ENCODE measurements around the gene APPL2. TPM values are rescaled to one million over a fixed set of nuclear protein-coding genes. Genes with fewer than 3 reads are reported as not detected.

The APPL2 gene, protein sequence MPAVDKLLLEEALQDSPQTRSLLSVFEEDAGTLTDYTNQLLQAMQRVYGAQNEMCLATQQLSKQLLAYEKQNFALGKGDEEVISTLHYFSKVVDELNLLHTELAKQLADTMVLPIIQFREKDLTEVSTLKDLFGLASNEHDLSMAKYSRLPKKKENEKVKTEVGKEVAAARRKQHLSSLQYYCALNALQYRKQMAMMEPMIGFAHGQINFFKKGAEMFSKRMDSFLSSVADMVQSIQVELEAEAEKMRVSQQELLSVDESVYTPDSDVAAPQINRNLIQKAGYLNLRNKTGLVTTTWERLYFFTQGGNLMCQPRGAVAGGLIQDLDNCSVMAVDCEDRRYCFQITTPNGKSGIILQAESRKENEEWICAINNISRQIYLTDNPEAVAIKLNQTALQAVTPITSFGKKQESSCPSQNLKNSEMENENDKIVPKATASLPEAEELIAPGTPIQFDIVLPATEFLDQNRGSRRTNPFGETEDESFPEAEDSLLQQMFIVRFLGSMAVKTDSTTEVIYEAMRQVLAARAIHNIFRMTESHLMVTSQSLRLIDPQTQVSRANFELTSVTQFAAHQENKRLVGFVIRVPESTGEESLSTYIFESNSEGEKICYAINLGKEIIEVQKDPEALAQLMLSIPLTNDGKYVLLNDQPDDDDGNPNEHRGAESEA
- 10 to 100 TPM; 66.4 to 98.5 (median 88.4) TPM for polyA plus RNA-seq (ENCODE audit: insufficient read length in 4 of 4)

DNA sequence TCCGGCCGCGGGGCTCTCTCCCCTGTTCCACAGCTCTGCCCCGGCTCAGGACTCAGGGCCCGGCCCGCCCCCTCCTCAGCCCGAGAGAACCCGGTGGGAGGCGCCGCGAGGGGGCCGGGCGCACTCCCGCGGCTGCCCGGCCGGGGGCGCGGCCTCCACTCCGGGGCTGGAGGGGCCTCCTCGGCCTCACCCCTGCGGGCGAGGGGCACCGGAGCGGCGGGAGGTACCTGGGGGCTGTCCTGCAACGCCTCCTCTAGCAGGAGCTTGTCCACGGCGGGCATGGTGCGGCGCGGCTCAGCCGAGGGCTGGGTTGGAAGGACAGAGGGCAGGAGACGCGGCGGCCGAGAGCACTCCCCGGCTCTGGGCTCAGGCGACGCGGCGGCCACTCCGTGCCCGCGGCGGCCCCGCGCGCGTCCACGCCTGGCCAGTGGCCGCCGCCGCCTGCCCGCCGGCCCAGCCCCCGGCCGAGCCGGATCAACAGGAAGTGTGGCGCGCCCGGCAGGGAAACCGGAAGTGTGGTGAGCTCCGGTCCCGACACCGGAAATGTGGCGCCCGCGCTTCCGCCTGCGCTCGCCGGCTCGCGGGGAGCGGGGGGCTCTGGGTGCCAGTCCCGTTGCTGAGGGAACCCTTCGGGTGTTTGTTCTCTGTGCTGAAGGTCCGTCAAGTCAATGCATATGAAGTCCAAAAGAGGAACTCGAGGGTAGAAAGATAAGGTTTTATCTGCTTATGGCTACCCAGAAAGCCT lies at the start of gene APPL2:
TSS of gene APPL2 (minus strand) at position 443 of the 745 bp plus-strand sequence. CDS start at position 281, 162 bp downstream.
- peak; percentile 67 to 85 (median 80) for DNase-seq (ENCODE audit: low read depth in 4 of 4, low spot score in 3 of 4)

DNA sequence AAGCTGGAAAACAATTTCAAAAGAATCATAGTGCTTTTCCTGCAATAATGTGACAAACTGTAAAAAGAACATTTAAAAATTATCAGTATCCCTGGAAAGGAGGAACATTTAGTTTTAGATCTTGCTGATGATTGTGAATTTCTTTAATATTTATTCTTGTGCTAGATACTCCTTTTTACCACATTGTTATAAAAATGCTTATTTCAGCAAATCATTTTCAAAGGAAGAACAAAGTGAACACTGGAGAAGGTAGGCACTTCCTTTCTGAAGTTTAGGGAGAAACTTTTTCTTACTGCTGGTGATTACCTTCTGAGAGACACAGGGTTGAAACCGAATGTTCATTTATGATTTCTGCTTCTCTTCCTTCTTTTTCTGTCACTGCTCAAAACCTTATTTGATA lies 49.4 kb upstream of the APPL2 start:
- DNase-seq (ENCODE audit: low read depth in 4 of 4, low spot score in 3 of 4): no peak

DNA sequence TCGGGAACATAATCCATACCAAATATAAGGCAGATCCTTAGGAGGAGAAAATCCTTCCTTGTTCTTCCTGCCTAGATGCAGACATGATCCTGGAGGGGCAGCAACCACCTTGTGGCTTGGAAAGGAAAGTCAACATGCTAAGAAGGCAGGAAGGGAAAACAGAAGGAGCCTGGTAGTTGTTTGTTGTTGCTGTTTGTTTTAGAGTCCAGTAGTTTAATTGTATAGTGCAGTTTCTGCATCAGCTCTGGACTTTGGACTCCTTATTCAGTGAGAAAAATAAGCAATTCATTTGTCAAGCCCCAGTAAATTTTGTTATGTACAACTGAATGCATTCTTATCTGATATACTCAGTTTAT lies 45.7 kb upstream of the APPL2 start:
- DNase-seq (ENCODE audit: low read depth in 4 of 4, low spot score in 3 of 4): no peak

DNA sequence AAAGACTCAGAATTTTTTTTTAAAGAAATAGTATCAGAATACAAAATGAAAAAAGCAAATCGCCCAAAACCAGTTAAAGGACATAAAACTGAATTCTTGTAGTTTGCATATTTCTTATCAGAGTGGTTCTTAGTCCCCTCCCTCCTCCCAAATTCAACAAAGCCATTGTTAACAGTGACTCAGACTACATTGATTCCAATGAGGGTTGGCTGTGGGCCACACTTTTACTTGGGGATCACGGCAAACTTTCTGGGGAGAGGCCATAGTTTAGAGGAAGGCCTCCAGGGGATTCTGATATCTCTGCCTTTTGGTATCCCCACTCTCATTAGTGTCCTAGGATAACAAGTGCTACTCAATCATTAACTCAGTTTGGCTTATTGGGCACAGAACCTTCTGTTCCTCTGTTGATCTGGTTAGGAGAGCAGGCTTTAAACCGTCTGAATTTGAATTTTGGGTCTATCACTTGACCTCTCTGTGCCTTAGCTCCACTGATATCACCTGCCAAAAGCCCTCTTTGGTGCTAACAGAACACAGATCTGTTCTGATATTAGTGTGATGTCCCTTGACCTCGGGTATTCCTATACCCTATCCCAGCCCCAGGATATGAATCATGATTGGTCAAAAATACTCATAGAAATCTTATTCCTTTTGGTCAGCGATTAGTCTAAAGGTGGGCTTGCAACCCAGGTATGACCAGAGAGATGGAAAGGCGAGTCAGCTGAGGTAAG lies 45.2 kb upstream of the APPL2 start:
- no peak for DNase-seq (ENCODE audit: low read depth in 4 of 4, low spot score in 3 of 4)

DNA sequence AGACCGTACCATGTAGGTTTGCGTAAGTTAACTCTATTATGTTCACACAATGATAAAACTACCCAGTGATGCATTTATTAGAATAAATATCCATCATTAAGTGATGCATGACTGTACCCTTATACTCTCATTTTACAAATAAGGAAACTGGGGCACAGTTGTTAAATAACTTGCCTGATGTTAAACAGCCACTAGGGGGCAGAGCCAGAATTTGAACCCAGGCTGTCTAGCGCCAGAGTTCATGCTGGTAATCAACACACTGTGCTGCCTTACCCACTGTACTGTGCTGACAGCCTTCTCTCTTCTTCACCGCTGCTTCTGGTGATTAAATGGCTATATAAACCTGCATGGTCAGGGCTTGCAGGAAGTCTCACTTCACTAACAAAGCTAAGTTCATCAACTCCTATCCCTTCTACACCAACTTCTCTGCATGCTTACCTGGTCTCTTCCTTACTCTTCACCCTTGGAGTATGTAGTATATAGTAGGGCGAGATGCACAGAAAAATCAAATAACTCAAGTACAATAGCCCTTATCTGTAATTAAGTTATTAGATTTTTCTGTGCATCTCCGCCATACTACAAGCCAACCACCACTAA lies 43.6 kb upstream of the APPL2 start:
- DNase-seq (ENCODE audit: low read depth in 4 of 4, low spot score in 3 of 4): peak in 1 of 4 donors; percentile 6

DNA sequence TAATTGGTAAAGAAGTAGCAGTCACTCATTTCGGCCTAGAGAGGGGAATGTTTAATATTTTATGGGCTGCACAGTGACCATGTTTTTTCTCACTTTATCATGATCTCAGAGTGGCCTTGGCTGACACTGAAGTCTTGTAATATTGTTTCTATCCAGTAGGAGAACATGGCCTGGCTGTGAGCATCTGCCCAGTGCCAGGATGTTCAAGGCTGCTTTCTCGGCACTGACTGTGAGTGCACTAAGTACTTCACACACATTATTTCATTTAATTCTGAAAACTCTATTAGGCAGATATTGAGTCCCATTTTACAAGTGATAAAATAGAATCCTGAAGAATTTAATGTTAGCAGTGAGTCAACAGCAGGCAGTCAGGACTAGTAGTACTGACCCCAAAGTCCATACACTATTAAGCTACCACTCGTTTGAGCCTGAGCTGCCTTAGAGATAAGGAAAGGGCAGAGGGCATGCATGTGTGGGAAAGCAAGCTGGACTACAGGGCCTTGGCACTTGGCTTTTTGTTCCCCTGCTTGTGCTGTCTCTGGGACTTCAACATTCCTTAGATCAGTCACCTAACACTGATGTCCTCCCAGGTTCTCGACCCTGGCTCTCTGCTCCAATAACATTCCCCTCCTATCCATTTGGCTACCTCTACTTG lies 42.2 kb upstream of the APPL2 start:
- DNase-seq (ENCODE audit: low read depth in 4 of 4, low spot score in 3 of 4): no peak

DNA sequence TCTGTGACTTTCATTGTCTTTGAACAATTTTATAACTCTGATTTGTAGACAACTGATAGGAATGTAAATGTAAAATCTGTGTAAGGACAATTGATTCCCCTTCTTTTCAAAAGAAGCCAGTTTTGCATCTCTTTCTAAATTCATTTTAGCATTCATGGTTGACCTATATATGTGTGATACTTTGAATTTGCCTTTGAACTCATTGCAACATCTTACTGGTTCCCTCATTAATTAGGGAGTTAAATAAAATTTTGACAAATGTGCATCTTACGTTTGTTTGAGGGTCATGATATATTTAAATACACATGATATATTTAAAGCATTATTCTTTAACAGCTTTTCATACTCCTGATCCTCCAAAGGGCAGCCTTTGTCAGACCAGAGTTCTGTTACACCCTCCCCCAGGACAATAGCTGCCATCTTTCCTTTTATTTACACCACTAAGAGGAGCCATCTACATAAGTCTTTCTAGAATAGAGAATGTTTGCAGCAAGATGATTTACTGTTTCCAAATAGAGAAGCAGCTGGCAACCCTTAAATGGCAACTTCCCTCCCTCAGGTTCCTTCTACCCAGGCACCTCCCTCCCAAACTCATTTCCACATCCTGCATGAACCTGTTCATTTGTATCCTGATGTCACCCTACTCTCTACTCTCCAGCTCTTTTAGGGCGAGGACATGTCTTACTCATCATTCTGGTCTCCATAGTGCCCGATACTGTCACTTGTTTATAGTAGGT lies 40.2 kb upstream of the APPL2 start:
- DNase-seq (ENCODE audit: low read depth in 4 of 4, low spot score in 3 of 4): no peak

DNA sequence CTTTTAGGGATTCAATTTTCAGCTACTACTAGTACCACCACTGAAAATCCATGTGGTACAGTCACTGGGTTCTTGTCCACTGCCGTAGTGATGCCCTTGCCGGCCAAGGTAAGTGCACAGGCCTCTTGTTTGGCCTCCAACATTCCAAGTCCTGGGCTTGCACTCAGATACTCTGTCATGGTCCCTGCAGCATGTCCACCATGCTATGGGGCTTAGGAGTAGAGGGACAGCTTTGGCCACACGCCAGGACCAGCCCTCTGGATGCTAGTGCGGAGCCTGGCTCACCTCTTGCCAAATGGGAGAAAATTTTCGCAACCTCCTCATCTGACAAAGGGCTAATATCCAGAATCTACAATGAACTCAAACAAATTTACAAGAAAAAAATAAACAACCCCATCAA lies 38.6 kb upstream of the APPL2 start:
- DNase-seq (ENCODE audit: low read depth in 4 of 4, low spot score in 3 of 4): no peak

DNA sequence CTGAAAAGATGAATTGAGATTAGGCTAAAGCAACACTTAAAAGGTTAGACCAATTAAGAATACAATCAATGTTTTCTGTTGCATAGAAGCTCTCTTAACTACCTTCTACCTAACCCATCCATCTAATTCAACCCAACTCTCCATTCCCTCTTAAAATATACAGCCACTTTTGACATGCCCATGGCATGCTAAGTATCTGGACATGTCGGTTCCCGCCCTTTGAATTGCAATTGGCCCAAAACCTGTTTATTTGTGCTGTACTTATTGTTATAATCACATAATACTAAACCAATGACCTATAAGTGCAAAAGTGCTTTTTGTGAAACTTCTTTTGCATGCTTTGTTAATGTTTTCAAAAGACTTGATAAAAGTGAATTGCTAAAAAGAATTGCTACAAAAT lies 37.6 kb upstream of the APPL2 start:
- no peak for DNase-seq (ENCODE audit: low read depth in 4 of 4, low spot score in 3 of 4)

DNA sequence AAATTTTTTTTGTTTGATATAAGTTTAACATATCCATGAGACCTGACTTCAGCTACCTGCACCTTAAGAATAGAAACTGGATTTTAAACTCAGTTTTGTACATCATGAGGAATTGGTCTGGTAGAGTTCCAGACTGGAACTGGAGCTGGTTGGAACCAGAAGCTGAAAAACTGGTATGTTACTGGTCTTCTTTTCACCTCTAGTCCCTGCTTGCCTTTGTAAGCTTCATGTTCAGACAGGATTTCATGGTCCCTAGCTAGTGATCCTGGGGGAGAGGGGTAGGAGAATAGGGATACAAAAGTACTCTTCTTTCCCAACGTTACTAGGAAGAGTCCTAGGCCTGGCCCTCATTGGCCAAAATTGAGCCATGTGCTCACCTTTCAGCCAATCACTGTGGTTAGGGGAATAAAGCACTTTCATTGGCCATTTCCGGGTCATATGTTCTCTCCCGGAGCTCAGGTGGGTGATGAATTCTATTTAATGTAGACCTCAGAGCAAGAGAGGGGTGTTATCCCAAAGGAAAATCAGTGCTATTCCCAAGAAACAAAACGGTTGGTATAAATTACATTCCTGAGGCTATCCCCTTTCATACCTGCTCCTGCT lies 36.9 kb upstream of the APPL2 start:
- no peak for DNase-seq (ENCODE audit: low read depth in 4 of 4, low spot score in 3 of 4)

DNA sequence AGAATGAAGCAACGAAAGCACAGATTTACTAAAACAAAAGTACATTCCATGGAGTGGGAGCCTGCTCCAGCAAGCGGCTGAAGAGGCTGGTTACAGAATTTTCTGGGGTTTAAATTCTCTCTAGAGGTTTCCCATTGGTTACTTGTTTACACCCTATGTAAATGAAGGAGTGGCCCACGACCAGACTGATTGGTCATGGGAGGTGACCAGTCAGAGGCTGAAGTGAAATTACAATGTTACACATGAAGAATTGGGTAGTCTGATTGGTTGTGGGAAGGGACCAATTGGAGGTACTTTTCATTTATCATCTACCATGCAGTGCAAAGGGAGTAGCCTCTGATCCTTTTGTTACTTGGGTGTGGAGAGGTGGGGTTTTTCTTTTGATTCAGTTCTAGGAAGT lies 36.2 kb upstream of the APPL2 start:
- no peak for DNase-seq (ENCODE audit: low read depth in 4 of 4, low spot score in 3 of 4)

DNA sequence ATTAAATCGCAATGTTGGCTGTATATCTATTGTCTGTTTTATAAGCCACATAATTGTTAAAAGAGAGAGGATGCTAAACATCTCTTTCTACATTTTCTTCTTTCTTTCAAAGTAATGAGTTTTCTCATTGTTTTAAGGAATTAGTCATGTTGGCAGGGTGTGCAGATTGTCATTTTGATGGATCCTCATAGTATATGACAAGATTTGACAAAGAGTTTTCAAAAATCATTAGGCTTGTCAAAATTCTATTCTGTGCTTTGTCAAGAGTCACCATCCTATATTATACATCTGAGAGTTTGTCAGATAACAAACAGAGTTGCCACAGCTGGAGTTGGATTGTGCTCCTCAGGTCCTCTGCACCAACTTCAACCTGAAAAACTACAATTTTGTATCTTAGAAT lies 35.4 kb upstream of the APPL2 start:
- no peak for DNase-seq (ENCODE audit: low read depth in 4 of 4, low spot score in 3 of 4)

DNA sequence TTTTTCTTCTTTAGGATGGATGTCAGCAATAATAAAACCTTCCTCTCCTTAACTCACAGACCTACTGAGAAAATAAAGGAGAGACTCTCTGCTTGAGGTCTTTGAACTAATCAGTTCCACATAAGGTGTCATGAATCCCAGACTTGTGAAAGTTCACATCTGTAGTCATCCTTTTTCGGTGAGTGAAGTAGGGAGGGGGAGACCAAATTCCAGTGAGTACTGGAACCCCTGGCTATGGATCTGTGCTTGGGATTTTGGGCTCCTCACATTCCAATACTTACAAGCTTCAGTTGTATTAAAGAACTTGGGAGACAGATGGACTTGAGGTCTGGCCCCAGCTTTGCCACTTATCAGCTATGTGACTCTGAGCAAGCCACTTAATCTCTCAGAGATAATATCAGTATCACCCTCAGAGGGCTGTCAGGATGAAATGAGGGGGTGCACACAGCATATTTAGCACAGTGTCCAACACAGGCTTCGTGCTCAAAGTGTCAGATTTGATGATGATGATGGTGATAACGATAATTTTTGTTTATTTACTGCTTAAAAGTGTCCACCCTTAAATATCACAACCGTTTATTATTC lies 34.8 kb upstream of the APPL2 start:
- DNase-seq (ENCODE audit: low read depth in 4 of 4, low spot score in 3 of 4): no peak

DNA sequence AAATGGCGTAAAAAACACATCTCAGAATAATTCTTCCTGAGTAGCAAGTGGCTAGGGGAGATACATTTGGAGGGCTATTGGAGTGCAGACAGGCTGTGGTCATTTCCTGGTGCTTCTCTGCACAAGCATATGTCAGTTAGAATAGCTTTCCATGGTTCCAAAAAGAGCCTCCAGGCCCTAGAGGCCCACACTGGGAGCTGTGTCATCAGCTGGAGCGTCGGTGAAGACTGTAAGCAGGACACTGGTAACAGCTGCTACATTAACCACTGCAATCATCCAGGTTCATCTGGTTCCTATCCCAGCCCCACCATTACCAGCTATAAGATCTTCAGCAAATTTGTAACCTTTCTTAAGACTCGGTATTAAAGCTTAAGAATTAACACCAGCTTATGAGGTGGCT lies 31.7 kb upstream of the APPL2 start:
- DNase-seq (ENCODE audit: low read depth in 4 of 4, low spot score in 3 of 4): no peak

DNA sequence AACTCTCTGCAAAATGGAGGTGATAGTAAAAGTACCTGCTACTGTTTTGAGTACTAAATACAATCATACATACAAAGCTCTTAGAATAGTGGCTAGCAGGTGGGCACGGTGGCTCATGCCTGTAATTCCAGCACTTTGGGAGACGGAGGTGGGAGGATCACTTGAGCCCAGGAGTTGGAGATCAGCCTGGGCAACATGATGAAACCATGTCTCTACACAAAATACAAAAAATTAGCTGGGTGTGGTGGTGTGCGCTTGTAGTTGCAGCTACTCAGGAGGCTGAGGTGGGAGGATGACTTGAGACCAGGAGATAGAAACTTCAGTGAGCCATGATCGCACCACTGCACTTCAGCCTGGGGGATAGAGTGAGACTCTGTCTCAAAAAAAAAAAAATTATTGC lies 28.8 kb upstream of the APPL2 start:
- DNase-seq (ENCODE audit: low read depth in 4 of 4, low spot score in 3 of 4): no peak

DNA sequence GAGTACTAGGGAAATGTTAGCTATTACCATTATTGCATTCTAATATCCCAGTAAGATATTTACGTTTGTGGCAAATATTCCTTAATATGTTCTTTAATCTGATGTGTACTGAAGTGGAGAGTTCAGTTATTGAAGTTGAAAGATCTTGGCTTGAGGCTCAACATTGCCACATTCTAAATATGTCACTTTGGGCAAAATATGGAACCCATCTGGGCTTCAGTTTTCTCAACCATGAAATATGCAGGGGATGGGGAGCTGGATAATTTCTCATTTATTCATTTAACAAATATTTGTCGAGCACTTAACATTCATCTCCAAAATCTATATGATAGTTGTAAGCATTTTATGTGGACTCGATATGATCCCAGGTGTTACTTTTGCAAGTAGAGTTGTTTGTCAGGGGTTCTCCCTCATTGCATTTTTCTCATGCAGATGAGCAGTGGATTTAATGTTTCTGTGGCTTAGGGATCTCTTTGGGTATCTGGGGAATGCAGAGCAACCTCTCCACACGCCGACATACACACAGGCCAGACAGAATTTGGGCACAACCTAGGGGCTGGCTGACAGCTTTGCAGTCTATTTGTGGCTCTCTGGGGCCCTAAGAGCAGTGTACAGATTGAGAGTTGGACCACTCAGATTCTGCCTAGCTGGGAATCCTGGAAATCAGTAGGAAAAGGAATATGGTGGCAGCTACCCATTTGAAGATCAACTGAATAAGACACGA lies 26.6 kb upstream of the APPL2 start:
- DNase-seq (ENCODE audit: low read depth in 4 of 4, low spot score in 3 of 4): no peak

DNA sequence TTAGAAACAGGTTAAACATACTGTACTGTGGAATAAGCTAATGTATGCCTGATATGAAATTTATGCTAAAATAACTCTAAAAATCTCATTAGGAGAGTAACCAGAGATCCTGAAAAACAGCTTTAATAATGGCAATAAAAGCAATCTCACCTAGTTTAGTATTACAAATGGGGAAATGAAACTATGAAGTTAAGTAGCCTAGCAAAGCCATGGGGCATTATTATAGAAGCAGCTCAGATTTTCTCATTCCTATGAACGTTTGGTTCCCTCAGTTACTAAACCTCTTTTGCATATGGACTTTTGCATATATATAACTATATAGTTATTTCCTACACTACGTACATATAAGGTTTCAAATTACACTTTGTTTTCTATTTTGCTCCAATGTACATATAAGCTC lies 25.0 kb upstream of the APPL2 start:
- DNase-seq (ENCODE audit: low read depth in 4 of 4, low spot score in 3 of 4): no peak

DNA sequence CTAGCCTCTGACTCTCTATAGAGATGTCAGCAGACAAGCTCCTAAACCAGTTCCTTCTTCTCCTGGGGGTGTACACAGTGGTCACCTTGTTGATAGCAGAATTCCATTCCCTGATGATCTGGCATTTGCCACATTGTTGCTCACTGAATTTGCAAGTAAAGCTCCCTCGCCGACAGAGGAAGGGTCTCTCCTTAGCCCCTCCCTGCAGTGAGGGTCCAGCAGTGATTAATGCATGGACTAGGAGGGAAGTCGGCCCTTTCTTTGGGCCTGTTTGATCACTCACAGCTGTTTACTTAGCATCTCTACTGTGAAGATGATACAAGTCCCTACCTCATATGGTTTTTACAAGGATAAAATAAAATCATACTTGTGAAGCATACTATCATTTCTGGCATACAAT lies 23.3 kb upstream of the APPL2 start:
- no peak for DNase-seq (ENCODE audit: low read depth in 4 of 4, low spot score in 3 of 4)
